A673 (cell line): ENCODE results near the gene C2orf68. TPM values are rescaled to one million over a fixed set of nuclear protein-coding genes. Genes with fewer than 3 reads are reported as not detected.

Source experiments
- BruUV-seq: library from RNA; stranded (reverse); fragments of 400-500 nt; replicated peaks from 2 replicates; lab custom pipeline; 2021; lab: Mats Ljungman, UMichigan
- CTCF ChIA-PET: fragments of 300-600 bp; sonication (Branson Sonifier 250); formaldehyde crosslinking; loops from one replicate; lab custom pipeline; 2022; ENCODE audit warnings: antibody characterized with exemption; lab: Charles Lee
- POLR2A ChIA-PET: fragments of 300-600 bp; sonication (Branson Sonifier 250); formaldehyde crosslinking; loops from one replicate; lab custom pipeline; 2022; ENCODE audit warnings: antibody characterized with exemption; ENCODE audit not compliant: low non-redundant PET; lab: Charles Lee
- DNase-seq: peaks from one replicate; pipeline ENCODE4 v3.0.0-alpha.2; 2015; ENCODE audit warnings: low spot score
- H3K27ac ChIP-seq: fragments of 200-600 bp; sonication (generic); 2 replicates; pipeline ENCODE4 v1.5.1; 2016; ENCODE audit warnings: mixed run types, low read depth, mild to moderate bottlenecking, mixed read lengths, antibody characterized with exemption, low read length; ENCODE audit not compliant: poor library complexity, severe bottlenecking
- H3K27me3 ChIP-seq: fragments of 200-600 bp; sonication (generic); replicated peaks from 2 replicates; pipeline ENCODE4 v1.6.1; 2017; ENCODE audit warnings: mixed run types, low read depth, mild to moderate bottlenecking, mixed read lengths, antibody characterized with exemption, low read length; ENCODE audit not compliant: insufficient read depth, poor library complexity
- H3K36me3 ChIP-seq: fragments of 200-600 bp; sonication (generic); 2 replicates; pipeline ENCODE4 v1.6.1; 2016; ENCODE audit warnings: mixed run types, mild to moderate bottlenecking, mixed read lengths, antibody characterized with exemption, low read length; ENCODE audit not compliant: insufficient read depth, poor library complexity, severe bottlenecking
- H3K4me1 ChIP-seq: fragments of 200-600 bp; sonication (generic); 2 replicates; pipeline ENCODE4 v1.6.1; 2017; ENCODE audit warnings: mixed run types, mild to moderate bottlenecking, mixed read lengths, antibody characterized with exemption, low read length; ENCODE audit not compliant: insufficient read depth, poor library complexity, severe bottlenecking
- H3K4me3 ChIP-seq: fragments of 200-600 bp; sonication (generic); 2 replicates; pipeline ENCODE4 v1.5.1; 2016; ENCODE audit warnings: low read depth, mixed run types, mild to moderate bottlenecking, mixed read lengths, low read length; ENCODE audit not compliant: poor library complexity, severe bottlenecking
- H3K9me3 ChIP-seq: fragments of 200-600 bp; sonication (generic); 2 replicates; pipeline ENCODE4 v1.6.1; 2016; ENCODE audit warnings: mixed run types, low read depth, mild to moderate bottlenecking, mixed read lengths, antibody characterized with exemption, low read length; ENCODE audit not compliant: poor library complexity, severe bottlenecking
- EZH2 ChIP-seq: fragments of 200-600 bp; sonication (generic); IDR thresholded peaks from 2 replicates; pipeline ENCODE4 v1.6.1; 2017; ENCODE audit warnings: borderline replicate concordance, low read depth, mild to moderate bottlenecking, mixed read lengths, antibody characterized with exemption, low read length; ENCODE audit not compliant: poor library complexity, severe bottlenecking
- intact Hi-C: fragments of 100-400 bp; cut with micrococcal nuclease; formaldehyde crosslinking; loops from one replicate; pipeline ENCODE4 v1.10.0; 2022; ENCODE audit not compliant: unreplicated experiment
- total RNA-seq: library from RNA; stranded (reverse); gene quantifications from 2 replicates; pipeline ENCODE4 v1.2.3, GENCODE V29; 2021
- TF ChIP-seq, protein P1 (sequence below): fragments of 300-800, 200-600 bp; sonication (generic); conservative IDR thresholded peaks from 2 replicates; pipeline ENCODE4 v1.5.1; 2017; ENCODE audit warnings: low read depth, mild to moderate bottlenecking, antibody characterized with exemption, low read length, moderate library complexity, mixed read lengths

Gene C2orf68
- total RNA-seq, 1 experiment from 2014 or later, result 46.4 TPM

GRCh38 chr2:85579266-85579935 is 32.5 kb downstream of the C2orf68 start:
- no TSS peak for BruUV-seq
- intact Hi-C loops, result no loop called here
- no peaks in the 10 kb centered on the region for H3K27me3 ChIP-seq
- CTCF ChIA-PET, result no interaction called here
- H3K4me3 ChIP-seq, result no peak overlapping the region
- H3K9me3 ChIP-seq, result no peaks in the 10 kb centered on the region
- H3K27ac ChIP-seq, result no peak overlapping the region
- POLR2A ChIA-PET, result no interaction called here
- no peaks in the 10 kb centered on the region for H3K4me1 ChIP-seq
- DNase-seq, result no peak
- H3K36me3 ChIP-seq, result no peaks in the 10 kb centered on the region
- TF ChIP-seq EZH2, result no peak
- TF ChIP-seq, protein P1, sequence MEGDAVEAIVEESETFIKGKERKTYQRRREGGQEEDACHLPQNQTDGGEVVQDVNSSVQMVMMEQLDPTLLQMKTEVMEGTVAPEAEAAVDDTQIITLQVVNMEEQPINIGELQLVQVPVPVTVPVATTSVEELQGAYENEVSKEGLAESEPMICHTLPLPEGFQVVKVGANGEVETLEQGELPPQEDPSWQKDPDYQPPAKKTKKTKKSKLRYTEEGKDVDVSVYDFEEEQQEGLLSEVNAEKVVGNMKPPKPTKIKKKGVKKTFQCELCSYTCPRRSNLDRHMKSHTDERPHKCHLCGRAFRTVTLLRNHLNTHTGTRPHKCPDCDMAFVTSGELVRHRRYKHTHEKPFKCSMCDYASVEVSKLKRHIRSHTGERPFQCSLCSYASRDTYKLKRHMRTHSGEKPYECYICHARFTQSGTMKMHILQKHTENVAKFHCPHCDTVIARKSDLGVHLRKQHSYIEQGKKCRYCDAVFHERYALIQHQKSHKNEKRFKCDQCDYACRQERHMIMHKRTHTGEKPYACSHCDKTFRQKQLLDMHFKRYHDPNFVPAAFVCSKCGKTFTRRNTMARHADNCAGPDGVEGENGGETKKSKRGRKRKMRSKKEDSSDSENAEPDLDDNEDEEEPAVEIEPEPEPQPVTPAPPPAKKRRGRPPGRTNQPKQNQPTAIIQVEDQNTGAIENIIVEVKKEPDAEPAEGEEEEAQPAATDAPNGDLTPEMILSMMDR, result no peak

DNA sequence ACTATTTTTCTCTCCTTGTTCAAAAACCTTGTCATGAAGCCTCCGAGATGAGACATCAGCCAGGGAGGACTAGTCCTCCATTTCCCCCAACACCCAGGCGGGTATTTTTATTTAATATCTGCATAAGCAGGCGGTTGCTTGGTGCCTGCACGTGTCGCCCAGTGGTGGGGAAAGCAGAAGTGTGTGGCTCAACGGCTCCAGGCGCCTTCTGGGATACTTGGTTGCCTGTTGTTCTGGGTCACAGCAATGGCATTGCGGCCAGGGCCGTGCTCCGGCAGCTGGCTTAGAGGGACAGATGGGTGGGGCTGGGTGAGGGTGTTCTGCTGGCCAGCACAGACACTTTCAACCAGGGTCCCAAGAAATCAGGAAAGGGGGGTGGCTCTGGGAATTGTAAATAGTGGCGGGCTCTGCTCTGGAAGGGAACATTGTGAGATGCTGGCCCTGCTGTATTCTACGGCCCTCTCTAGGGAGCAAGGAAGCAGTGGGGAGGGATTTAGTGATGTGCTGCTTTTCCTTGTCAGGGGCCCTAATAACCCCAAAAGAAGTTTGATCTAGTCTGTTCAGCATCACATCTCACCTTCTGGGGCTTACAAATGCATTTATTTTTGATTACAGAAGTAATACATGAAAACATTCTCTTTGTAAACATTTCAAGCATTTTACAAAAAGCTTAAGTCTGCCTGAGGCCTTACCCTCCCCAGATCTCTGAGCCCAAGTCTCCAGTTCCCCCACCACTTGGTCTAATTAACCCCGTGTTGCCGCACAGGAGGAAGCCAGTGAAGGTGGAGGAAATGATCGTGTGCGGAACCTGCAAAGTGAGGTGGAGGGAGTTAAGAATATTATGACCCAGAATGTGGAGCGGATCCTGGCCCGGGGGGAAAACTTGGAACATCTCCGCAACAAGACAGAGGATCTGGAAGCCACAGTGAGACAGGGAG is 33.4 kb downstream of the C2orf68 start:
- POLR2A ChIA-PET, result no interaction called here

GRCh38 chr2:85577386-85578242 is 34.3 kb downstream of the C2orf68 start, which contains the start of gene VAMP8:
TSS of gene VAMP8 (plus strand) at chr2:85577586. CDS start at chr2:85577647, 61 bp downstream.
- TF ChIP-seq, protein P1, result no peak
- no peak for TF ChIP-seq EZH2
- Histone ChIP-seq H3K4me3 (no peak within 1 kb of the TSS), H3K9me3 (no peaks in the 10 kb centered on the region), H3K36me3 (no peaks in the 10 kb centered on the region), H3K27ac (no peak within 1 kb of the TSS), H3K27me3 (no peaks in the 10 kb centered on the region), H3K4me1 (no peaks in the 10 kb centered on the region)
- intact Hi-C loops, result no loop called here
- no peak for DNase-seq
- CTCF ChIA-PET, result no interaction called here
- BruUV-seq, result no TSS peak
- POLR2A ChIA-PET, result no interaction called here

More for the DNA sequence above, 33.4 kb downstream of the C2orf68 start:
- H3K27ac ChIP-seq, result no peak overlapping the region
- no peaks in the 10 kb centered on the region for H3K9me3 ChIP-seq
- no TSS peak for BruUV-seq
- no peaks in the 10 kb centered on the region for H3K4me1 ChIP-seq
- TF ChIP-seq, protein P1, result no peak
- TF ChIP-seq EZH2, result no peak
- H3K4me3 ChIP-seq, result no peak overlapping the region
- no peaks in the 10 kb centered on the region for H3K36me3 ChIP-seq
- intact Hi-C loops, result no loop called here
- CTCF ChIA-PET, result no interaction called here
- no peak for DNase-seq
- no peaks in the 10 kb centered on the region for H3K27me3 ChIP-seq
